ENCODE results near the gene EIF4B.

EIF4B gene

DNA sequence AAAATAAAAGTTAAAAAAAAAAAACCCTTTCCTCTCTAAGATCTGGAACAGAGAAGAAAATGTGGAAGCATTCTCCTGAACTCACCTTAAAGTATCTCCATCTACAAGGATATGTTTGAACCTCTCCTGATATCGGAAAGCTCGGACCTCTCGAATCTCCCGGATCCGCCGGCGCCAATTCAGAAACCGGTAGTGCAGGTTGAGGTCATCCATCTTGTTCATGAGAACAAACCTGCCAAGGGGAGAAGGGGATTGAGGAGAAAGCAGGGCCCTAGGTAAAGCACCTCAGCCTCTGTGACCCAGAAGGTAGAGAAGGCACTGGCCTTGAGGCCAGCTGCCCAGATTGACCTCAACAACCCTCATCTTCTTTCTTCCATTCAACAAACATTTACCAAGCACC, 70.8 kb downstream of the EIF4B start:
- TF ChIP-seq, protein P1, sequence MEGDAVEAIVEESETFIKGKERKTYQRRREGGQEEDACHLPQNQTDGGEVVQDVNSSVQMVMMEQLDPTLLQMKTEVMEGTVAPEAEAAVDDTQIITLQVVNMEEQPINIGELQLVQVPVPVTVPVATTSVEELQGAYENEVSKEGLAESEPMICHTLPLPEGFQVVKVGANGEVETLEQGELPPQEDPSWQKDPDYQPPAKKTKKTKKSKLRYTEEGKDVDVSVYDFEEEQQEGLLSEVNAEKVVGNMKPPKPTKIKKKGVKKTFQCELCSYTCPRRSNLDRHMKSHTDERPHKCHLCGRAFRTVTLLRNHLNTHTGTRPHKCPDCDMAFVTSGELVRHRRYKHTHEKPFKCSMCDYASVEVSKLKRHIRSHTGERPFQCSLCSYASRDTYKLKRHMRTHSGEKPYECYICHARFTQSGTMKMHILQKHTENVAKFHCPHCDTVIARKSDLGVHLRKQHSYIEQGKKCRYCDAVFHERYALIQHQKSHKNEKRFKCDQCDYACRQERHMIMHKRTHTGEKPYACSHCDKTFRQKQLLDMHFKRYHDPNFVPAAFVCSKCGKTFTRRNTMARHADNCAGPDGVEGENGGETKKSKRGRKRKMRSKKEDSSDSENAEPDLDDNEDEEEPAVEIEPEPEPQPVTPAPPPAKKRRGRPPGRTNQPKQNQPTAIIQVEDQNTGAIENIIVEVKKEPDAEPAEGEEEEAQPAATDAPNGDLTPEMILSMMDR (IDR thresholded peaks at IDR 0.05) = no peak
- TF ChIP-seq ZFX (IDR thresholded peaks at IDR 0.05; ENCODE audit: borderline replicate concordance) = no peak
- no peak overlapping the region for H3K27ac ChIP-seq

GRCh38 chr12:53078425-53079225, 72.4 kb downstream of the EIF4B start:
- TF ChIP-seq, protein P1 (IDR thresholded peaks at IDR 0.05) = no peak
- no peak for TF ChIP-seq ZFX (IDR thresholded peaks at IDR 0.05; ENCODE audit: borderline replicate concordance)
- H3K27ac ChIP-seq = peak overlapping the region; percentile 89

DNA sequence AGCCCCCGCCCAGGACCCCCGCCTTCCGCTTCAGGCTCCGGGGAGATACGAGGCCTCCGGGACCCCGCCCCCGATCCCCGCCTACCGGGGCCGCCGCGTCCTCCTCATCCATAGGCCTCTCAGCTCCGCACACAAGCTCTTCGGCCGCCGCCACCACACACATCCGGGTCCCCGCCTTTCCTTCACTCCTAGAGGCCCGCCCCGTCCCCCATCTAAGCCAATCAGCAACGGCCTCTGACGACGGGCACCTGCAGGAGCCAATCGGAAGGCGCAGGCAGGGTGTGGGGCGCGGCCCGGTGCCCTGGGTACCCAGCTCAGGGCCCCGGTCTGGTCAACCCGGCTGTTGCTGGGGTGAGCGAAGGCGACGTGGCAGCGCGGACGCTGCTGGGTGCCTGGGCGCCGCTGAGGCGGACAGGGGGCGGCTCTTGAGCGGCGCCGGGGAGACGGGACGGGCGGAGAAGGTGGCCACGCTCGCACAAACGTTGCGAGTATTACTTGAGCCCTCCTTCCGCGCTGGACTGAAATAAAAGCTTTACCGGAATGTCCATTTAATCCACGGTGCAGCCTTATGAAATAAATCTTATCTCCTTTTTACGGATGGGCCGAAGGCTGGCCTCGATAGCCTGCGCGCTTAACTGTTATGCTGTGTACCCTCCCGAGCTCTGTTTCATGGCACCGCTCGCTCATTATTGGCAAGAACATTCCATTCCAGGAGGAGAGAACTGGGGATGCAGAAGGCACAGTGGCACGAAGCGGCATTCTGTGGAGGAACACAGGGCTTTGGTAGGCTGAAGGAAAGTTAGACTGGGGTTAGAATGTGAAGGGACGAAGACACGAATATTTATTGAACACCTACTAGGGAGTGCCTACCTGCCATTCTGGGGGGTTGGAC, 73.2 kb downstream of the EIF4B start, which contains the start of gene SPRYD3:
Gene SPRYD3 (minus strand): TSS at position 165 of the 892 bp plus-strand sequence. CDS start 57 bp downstream, at position 108.
- peak within 1 kb of the TSS; percentile 89 for H3K27ac ChIP-seq
- TF ChIP-seq, protein P1 (IDR thresholded peaks at IDR 0.05) = no peak

GRCh38 chr12:53082637-53083175, 76.5 kb downstream of the EIF4B start:
- no peak overlapping the region for H3K27ac ChIP-seq
- TF ChIP-seq, protein P1 (IDR thresholded peaks at IDR 0.05) = no peak
- TF ChIP-seq ZFX (IDR thresholded peaks at IDR 0.05; ENCODE audit: borderline replicate concordance) = no peak

DNA sequence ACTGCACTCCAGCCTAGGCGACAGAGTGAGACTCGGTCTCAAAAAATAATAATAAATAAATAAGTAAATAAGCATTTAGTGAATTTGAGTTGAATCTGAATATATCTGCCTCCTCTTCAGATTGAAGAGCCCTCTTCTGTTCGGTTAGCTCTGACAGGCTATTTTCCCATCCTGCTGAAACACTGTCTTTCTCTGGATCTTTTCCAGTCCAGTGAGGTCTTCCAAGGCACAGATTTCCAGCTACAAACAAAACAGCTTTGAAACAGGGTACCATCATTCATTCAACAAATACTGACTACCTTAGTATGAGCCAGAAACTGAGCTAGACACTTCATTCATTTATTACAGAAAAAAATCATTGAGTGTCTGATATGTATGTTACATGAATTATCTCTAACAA, 80.1 kb downstream of the EIF4B start:
- no peak overlapping the region for H3K27ac ChIP-seq
- TF ChIP-seq, protein P1 (IDR thresholded peaks at IDR 0.05) = no peak
- TF ChIP-seq ZFX (IDR thresholded peaks at IDR 0.05; ENCODE audit: borderline replicate concordance) = no peak

DNA sequence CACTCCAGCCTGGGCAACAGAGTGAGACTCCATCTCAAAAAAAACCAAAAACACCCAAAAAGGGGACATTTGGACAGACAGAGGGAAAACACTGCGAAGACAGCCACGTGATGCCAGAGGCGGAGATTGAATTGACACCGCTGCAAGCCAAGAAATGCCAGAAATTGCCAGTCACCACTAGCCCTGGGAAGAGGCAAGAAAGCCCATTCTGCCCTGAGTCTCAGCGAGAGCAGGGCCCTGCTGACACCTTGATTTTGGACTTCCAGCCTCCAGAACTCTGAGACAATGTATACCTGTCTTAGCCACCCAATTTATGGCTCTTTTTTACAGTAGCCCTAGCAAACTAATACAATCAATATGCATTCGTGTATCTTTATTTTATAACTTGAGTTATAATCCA, 83.8 kb downstream of the EIF4B start:
- H3K27ac ChIP-seq = no peak overlapping the region
- TF ChIP-seq, protein P1 (IDR thresholded peaks at IDR 0.05) = no peak
- no peak for TF ChIP-seq ZFX (IDR thresholded peaks at IDR 0.05; ENCODE audit: borderline replicate concordance)

Data from 22Rv1 (cell line).